Fibroblast of lung (primary cell): Measurements from ENCODE around the gene RMND5A. TPM values are rescaled to one million over a fixed set of nuclear protein-coding genes. Genes with fewer than 3 reads are reported as not detected.

Source experiments
- DNase-seq, 2 donors: peaks; one replicate each; pipeline versions ENCODE4 v3.0.0 to v3.0.0-alpha.2; 2010; ENCODE audit warnings: low read depth in 2 of 2
- H2AFZ ChIP-seq: 2 replicates; pipeline ENCODE4 v1.5.1; 2012; ENCODE audit warnings: low read length, control low read depth, inconsistent platforms
- H3K27ac ChIP-seq: 2 replicates; pipeline ENCODE4 v1.5.1; 2011; ENCODE audit warnings: low read length, control low read depth; ENCODE audit not compliant: insufficient read depth
- H3K27me3 ChIP-seq: 2 replicates; pipeline ENCODE4 v1.5.1; 2011; ENCODE audit warnings: mild to moderate bottlenecking, low read length; ENCODE audit not compliant: control insufficient read depth, insufficient read depth
- H3K36me3 ChIP-seq: 2 replicates; pipeline ENCODE4 v1.5.1; 2011; ENCODE audit warnings: low read length; ENCODE audit not compliant: control insufficient read depth, insufficient read depth
- H3K4me1 ChIP-seq: 2 replicates; pipeline ENCODE4 v1.5.1; 2011; ENCODE audit warnings: low read length; ENCODE audit not compliant: control insufficient read depth, insufficient read depth; ENCODE audit errors: extremely low read depth
- H3K4me2 ChIP-seq: 2 replicates; pipeline ENCODE4 v1.5.1; 2011; ENCODE audit warnings: low read length, control low read depth; ENCODE audit not compliant: insufficient read depth; ENCODE audit errors: extremely low read depth
- H3K4me3 ChIP-seq, 4 experiments: fragments of 200-600 bp in 1 of 4; sonication (generic) in 1 of 4; replicated peaks in 1 of 4; 2 replicates each; pipeline ENCODE4 v1.5.1; 2011 to 2016; ENCODE audit warnings: low read length in 4 of 4, low read depth in 3 of 4, mild to moderate bottlenecking in 3 of 4, control low read depth in 2 of 4, inconsistent platforms in 1 of 4, mixed read lengths in 1 of 4; ENCODE audit not compliant: insufficient read depth in 1 of 4; ENCODE audit errors: control extremely low read depth in 1 of 4
- H3K79me2 ChIP-seq: 2 replicates; pipeline ENCODE4 v1.5.1; 2012; ENCODE audit warnings: mild to moderate bottlenecking, low read length, inconsistent platforms; ENCODE audit not compliant: control insufficient read depth, insufficient read depth
- H3K9ac ChIP-seq: 2 replicates; pipeline ENCODE4 v1.5.1; 2011; ENCODE audit warnings: mild to moderate bottlenecking, low read length, control low read depth; ENCODE audit not compliant: insufficient read depth
- H3K9me3 ChIP-seq: 2 replicates; pipeline ENCODE4 v1.5.1; 2012; ENCODE audit warnings: low read depth, low read length; ENCODE audit not compliant: control insufficient read depth, insufficient read depth
- H4K20me1 ChIP-seq: 2 replicates; pipeline ENCODE4 v1.5.1; 2011; ENCODE audit warnings: low read length; ENCODE audit not compliant: control insufficient read depth, insufficient read depth; ENCODE audit errors: extremely low read depth
- EZH2 ChIP-seq: IDR thresholded peaks from 2 replicates; pipeline ENCODE4 v1.5.1; 2012; ENCODE audit warnings: low read length, control low read depth, mild to moderate bottlenecking; ENCODE audit errors: missing control alignments
- polyA plus RNA-seq, 2 donors: library from polyadenylated mRNA; depleted of rRNA in 1 of 2; stranded (reverse) in 1 of 2; unstranded in 1 of 2; fragments of >200 nt; gene quantifications; 2 replicates each; pipeline ENCODE4 v1.2.1, GENCODE V29; 2011 to 2012; ENCODE audit warnings: missing spikeins in 1 of 2
- total RNA-seq: library from RNA; depleted of rRNA; stranded (reverse); fragments of >200 nt; gene quantifications from 2 replicates; pipeline ENCODE4 v1.2.1, GENCODE V29; 2014
- TF ChIP-seq, protein P1 (sequence below), 2 donors: IDR thresholded peaks in 1 of 2; conservative IDR thresholded peaks in 1 of 2; 1 replicate in 1 of 2; 2 replicates in 1 of 2; pipeline ENCODE4 v1.5.1; 2011 to 2012; ENCODE audit warnings: low read length in 2 of 2, control low read depth in 1 of 2, inconsistent platforms in 1 of 2, low read depth in 1 of 2, mild to moderate bottlenecking in 1 of 2

The RMND5A gene
- total and polyA plus RNA-seq, 2 donors (not counting 1 experiment from before 2014, with no cell fraction given) = 7.5 to 17.3 TPM

DNA sequence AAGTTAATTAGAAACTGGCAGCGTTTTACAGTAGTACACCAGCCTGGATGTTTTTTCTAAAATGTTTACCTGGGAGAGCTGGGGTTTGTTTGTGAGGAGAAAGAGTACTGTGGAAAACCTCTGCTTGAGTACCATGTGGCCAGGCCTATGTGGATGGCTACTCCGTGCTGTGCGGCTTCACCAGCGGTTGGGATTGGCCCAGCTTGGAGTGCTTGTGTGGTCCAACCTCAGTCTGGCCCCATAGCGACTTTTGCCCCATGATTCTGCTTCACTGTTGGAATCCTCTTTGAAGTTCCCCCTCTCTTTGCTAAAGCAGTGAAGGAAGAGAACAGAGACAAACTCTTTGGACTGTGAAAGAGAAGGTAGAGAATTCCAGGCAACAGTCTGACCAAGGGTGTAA is 54.8 kb downstream of the RMND5A start:
- TF ChIP-seq, protein P1, sequence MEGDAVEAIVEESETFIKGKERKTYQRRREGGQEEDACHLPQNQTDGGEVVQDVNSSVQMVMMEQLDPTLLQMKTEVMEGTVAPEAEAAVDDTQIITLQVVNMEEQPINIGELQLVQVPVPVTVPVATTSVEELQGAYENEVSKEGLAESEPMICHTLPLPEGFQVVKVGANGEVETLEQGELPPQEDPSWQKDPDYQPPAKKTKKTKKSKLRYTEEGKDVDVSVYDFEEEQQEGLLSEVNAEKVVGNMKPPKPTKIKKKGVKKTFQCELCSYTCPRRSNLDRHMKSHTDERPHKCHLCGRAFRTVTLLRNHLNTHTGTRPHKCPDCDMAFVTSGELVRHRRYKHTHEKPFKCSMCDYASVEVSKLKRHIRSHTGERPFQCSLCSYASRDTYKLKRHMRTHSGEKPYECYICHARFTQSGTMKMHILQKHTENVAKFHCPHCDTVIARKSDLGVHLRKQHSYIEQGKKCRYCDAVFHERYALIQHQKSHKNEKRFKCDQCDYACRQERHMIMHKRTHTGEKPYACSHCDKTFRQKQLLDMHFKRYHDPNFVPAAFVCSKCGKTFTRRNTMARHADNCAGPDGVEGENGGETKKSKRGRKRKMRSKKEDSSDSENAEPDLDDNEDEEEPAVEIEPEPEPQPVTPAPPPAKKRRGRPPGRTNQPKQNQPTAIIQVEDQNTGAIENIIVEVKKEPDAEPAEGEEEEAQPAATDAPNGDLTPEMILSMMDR (conservative IDR thresholded peaks at IDR 0.05 in 1 of 2, IDR thresholded peaks at IDR 0.05 in 1 of 2; ENCODE audit: low read depth in 1 of 2, low read length in 2 of 2) = no peak
- no peak for TF ChIP-seq EZH2
- Histone ChIP-seq H3K27ac (no peak overlapping the region), H3K36me3 (no peaks in the 10 kb centered on the region)

GRCh38 chr2:86775338-86775737 is 55.2 kb downstream of the RMND5A start:
- Histone ChIP-seq H2AFZ (no peak overlapping the region), H3K36me3 (no peaks in the 10 kb centered on the region), H3K9ac (no peak overlapping the region), H3K27ac (no peak overlapping the region), H3K4me1 (no peaks in the 10 kb centered on the region), H3K79me2 (no peaks in the 10 kb centered on the region), H3K4me2 (no peak overlapping the region), H4K20me1 (no peaks in the 10 kb centered on the region), H3K4me3 (no peak overlapping the region), H3K9me3 (no peaks in the 10 kb centered on the region), H3K27me3 (no peaks in the 10 kb centered on the region)
- no peak for TF ChIP-seq EZH2
- TF ChIP-seq, protein P1 (conservative IDR thresholded peaks at IDR 0.05 in 1 of 2, IDR thresholded peaks at IDR 0.05 in 1 of 2; ENCODE audit: low read depth in 1 of 2, low read length in 2 of 2) = no peak
- no peak for DNase-seq

More for the DNA sequence above, 54.8 kb downstream of the RMND5A start:
- Histone ChIP-seq H3K79me2 (no peaks in the 10 kb centered on the region), H4K20me1 (no peaks in the 10 kb centered on the region), H3K4me3 (no peak overlapping the region), H3K4me1 (no peaks in the 10 kb centered on the region), H3K4me2 (no peak overlapping the region), H3K9me3 (no peaks in the 10 kb centered on the region), H3K27me3 (no peaks in the 10 kb centered on the region), H2AFZ (no peak overlapping the region), H3K9ac (no peak overlapping the region)
- no peak for DNase-seq

DNA sequence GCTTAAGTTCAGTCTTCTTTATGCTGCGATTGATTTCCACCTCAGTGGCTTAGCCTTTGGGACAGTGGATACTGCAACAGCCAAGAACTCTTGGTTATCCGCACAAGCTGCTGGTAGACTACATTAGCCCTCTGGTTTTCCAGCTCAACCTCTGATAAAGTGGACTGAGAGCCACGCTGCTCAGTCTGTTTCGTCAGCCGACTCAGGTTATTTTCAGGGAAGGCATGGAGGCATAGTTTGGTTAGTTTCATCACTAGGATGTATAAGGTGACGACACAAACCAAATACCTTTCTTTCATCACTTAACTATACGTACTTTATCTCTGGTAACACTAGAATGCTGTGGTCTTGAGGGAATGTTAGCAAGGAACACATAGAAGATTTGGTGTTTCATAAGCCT is 56.4 kb downstream of the RMND5A start:
- no peak overlapping the region for H3K27ac ChIP-seq
- no peaks in the 10 kb centered on the region for H4K20me1 ChIP-seq
- H3K27me3 ChIP-seq = no peaks in the 10 kb centered on the region
- no peak overlapping the region for H3K9ac ChIP-seq
- no peak for DNase-seq
- no peaks in the 10 kb centered on the region for H3K9me3 ChIP-seq
- no peak overlapping the region for H2AFZ ChIP-seq
- TF ChIP-seq, protein P1 (conservative IDR thresholded peaks at IDR 0.05 in 1 of 2, IDR thresholded peaks at IDR 0.05 in 1 of 2; ENCODE audit: low read depth in 1 of 2, low read length in 2 of 2) = no peak
- TF ChIP-seq EZH2 = no peak
- H3K4me1 ChIP-seq = no peaks in the 10 kb centered on the region
- no peak overlapping the region for H3K4me3 ChIP-seq
- H3K79me2 ChIP-seq = no peaks in the 10 kb centered on the region
- H3K36me3 ChIP-seq = no peaks in the 10 kb centered on the region
- no peak overlapping the region for H3K4me2 ChIP-seq
